Osteoblast (primary cell): ENCODE results near the gene FMN1. TPM values are rescaled to one million over a fixed set of nuclear protein-coding genes. Genes with fewer than 3 reads are reported as not detected.
A peak's percentile ranks its signal among the peaks of the same experiment; 100 is the strongest.

Source experiments
- DNase-seq: peaks from one replicate; pipeline ENCODE4 v3.0.0; 2011; ENCODE audit warnings: low spot score, mixed read lengths; ENCODE audit not compliant: insufficient read length; ENCODE audit errors: missing footprints
- H2AFZ ChIP-seq: 2 replicates; pipeline ENCODE4 v1.6.0; 2011; ENCODE audit warnings: mild to moderate bottlenecking, low read length
- H3K27ac ChIP-seq: 2 replicates; pipeline ENCODE4 v1.5.1; 2011; ENCODE audit warnings: mild to moderate bottlenecking, low read depth, low read length, moderate library complexity
- H3K27me3 ChIP-seq: 2 replicates; pipeline ENCODE4 v1.6.0; 2012; ENCODE audit warnings: mild to moderate bottlenecking, control low read depth, inconsistent platforms, low read length, moderate library complexity; ENCODE audit not compliant: insufficient read depth
- H3K36me3 ChIP-seq: 2 replicates; pipeline ENCODE4 v1.5.1; 2011; ENCODE audit warnings: mild to moderate bottlenecking, low read length, control low read depth, moderate library complexity; ENCODE audit not compliant: insufficient read depth
- H3K4me1 ChIP-seq: 2 replicates; pipeline ENCODE4 v1.5.1; 2011; ENCODE audit warnings: mild to moderate bottlenecking, low read length, control low read depth, moderate library complexity; ENCODE audit not compliant: insufficient read depth
- H3K4me2 ChIP-seq: 2 replicates; pipeline ENCODE4 v1.6.0; 2011; ENCODE audit warnings: mild to moderate bottlenecking, low read length; ENCODE audit not compliant: insufficient read depth
- H3K4me3 ChIP-seq: fragments of 200-600 bp; sonication (generic); 3 replicates; pipeline ENCODE4 v1.5.1; 2012; ENCODE audit warnings: mild to moderate bottlenecking, low read length, inconsistent platforms; ENCODE audit not compliant: insufficient read depth
- H3K79me2 ChIP-seq: 2 replicates; pipeline ENCODE4 v1.6.0; 2012; ENCODE audit warnings: mild to moderate bottlenecking, low read length, control low read depth, inconsistent platforms; ENCODE audit not compliant: insufficient read depth
- H3K9me3 ChIP-seq: 2 replicates; pipeline ENCODE4 v1.5.1; 2011; ENCODE audit warnings: low read depth, low read length, control low read depth
- H4K20me1 ChIP-seq: 2 replicates; pipeline ENCODE4 v1.6.0; 2012; ENCODE audit warnings: mild to moderate bottlenecking, low read length, control low read depth; ENCODE audit not compliant: insufficient read depth
- CTCF ChIP-seq: IDR thresholded peaks from 2 replicates; pipeline ENCODE4 v1.5.1; 2011; ENCODE audit warnings: mild to moderate bottlenecking, low read depth, low read length, moderate library complexity; ENCODE audit errors: extremely low read depth
- total RNA-seq: library from RNA; depleted of rRNA; stranded (reverse); fragments of >200 nt; gene quantifications from 2 replicates; pipeline ENCODE4 v1.2.3, GENCODE V29; 2012

FMN1 gene
- total RNA-seq, 1 donor = 9.0 TPM

- H3K36me3 ChIP-seq = no peaks in the 10 kb centered on the region
- no peak for DNase-seq
- no peak overlapping the region for H3K4me2 ChIP-seq
- no peak overlapping the region for H3K4me3 ChIP-seq
- no peak for TF ChIP-seq CTCF
- H3K4me1 ChIP-seq = peaks cover 52% of the 10 kb centered on the region
- H2AFZ ChIP-seq = no peak overlapping the region
- H4K20me1 ChIP-seq = no peaks in the 10 kb centered on the region
- H3K79me2 ChIP-seq = peaks cover 19% of the 10 kb centered on the region
- H3K27ac ChIP-seq = no peak overlapping the region
- no peaks in the 10 kb centered on the region for H3K27me3 ChIP-seq
- H3K9me3 ChIP-seq = no peaks in the 10 kb centered on the region
Observed at GRCh38 chr15:33095641-33096040, 98.9 kb downstream of the FMN1 start.

GRCh38 chr15:33094336-33094735, 100.2 kb downstream of the FMN1 start:
- Histone ChIP-seq H3K4me2 (peak overlapping the region; percentile 23), H3K9me3 (no peaks in the 10 kb centered on the region), H3K27ac (peak overlapping the region; percentile 70), H3K79me2 (peaks cover 21% of the 10 kb centered on the region), H4K20me1 (no peaks in the 10 kb centered on the region), H3K4me3 (no peak overlapping the region), H3K36me3 (no peaks in the 10 kb centered on the region), H2AFZ (peak overlapping the region; percentile 29), H3K27me3 (no peaks in the 10 kb centered on the region), H3K4me1 (peaks cover 58% of the 10 kb centered on the region)
- TF ChIP-seq CTCF = no peak
- DNase-seq = no peak

GRCh38 chr15:33093222-33093621, 101.3 kb downstream of the FMN1 start:
- Histone ChIP-seq H3K36me3 (no peaks in the 10 kb centered on the region), H3K4me1 (peaks cover 48% of the 10 kb centered on the region), H3K4me3 (no peak overlapping the region), H3K79me2 (peaks cover 21% of the 10 kb centered on the region), H3K4me2 (no peak overlapping the region), H3K27me3 (no peaks in the 10 kb centered on the region), H3K27ac (peak overlapping the region; percentile 70), H2AFZ (no peak overlapping the region), H3K9me3 (no peaks in the 10 kb centered on the region), H4K20me1 (no peaks in the 10 kb centered on the region)
- DNase-seq = no peak
- no peak for TF ChIP-seq CTCF

GRCh38 chr15:33091983-33092693, 102.4 kb downstream of the FMN1 start:
- Histone ChIP-seq H2AFZ (peak overlapping the region; percentile 70), H3K36me3 (no peaks in the 10 kb centered on the region), H3K79me2 (peaks cover 21% of the 10 kb centered on the region), H3K4me3 (no peak overlapping the region), H3K27ac (peak overlapping the region; percentile 70), H3K4me1 (peaks cover 37% of the 10 kb centered on the region), H3K4me2 (no peak overlapping the region), H3K9me3 (no peaks in the 10 kb centered on the region), H3K27me3 (no peaks in the 10 kb centered on the region), H4K20me1 (no peaks in the 10 kb centered on the region)
- TF ChIP-seq CTCF = no peak
- no peak for DNase-seq
